Uterus (tissue), 2 donors: ENCODE results near the gene ASB5.

Source experiments
- CTCF ChIP-seq, 4 experiments: fragments of 200-600 bp in 2 of 4; fragments of 450-650 bp in 2 of 4; sonication (generic) in 2 of 4; IDR thresholded peaks; one replicate each; pipeline ENCODE4 v1.5.1; 2016 to 2019; ENCODE audit warnings: antibody characterized with exemption in 4 of 4, mild to moderate bottlenecking in 2 of 4, moderate library complexity in 1 of 4
- POLR2A ChIP-seq, 2 donors: fragments of 450-650 bp; IDR thresholded peaks; one replicate each; pipeline ENCODE4 v1.6.1; 2016; ENCODE audit warnings: antibody characterized with exemption in 2 of 2, mild to moderate bottlenecking in 1 of 2, moderate library complexity in 1 of 2

- TF ChIP-seq CTCF (IDR thresholded peaks at IDR 0.05) (no peak), POLR2A (IDR thresholded peaks at IDR 0.05) (no peak)
These were observed 22.7 kb upstream of the ASB5 start for GRCh38 chr4:176291748-176292147.
